Heart left ventricle (tissue), 16 donors: ENCODE data around the gene CRADD. TPM values are rescaled to one million over a fixed set of nuclear protein-coding genes. Genes with fewer than 3 reads are reported as not detected.

Source experiments
- ATAC-seq, 4 donors: fragments of 200-7000 bp; cut with Tn5 transposase; one replicate each; pipeline ENCODE4 v1.9.1; 2020 to 2022; ENCODE audit warnings: moderate library complexity in 4 of 4, mild to moderate bottlenecking in 3 of 4, moderate number of reproducible peaks in 1 of 4
- DNase-seq, 5 donors: peaks; one replicate each; pipeline ENCODE4 v3.0.0-alpha.2; 2020
- H3K27ac ChIP-seq, 12 donors: fragments of 200-600 bp; sonication (generic) in 4 of 12; one replicate each; pipeline versions ENCODE4 v1.5.0 to v1.8.0; 2016 to 2022; ENCODE audit warnings: mild to moderate bottlenecking in 2 of 12
- H3K27me3 ChIP-seq, 9 donors: fragments of 200-600 bp; sonication (generic) in 2 of 9; one replicate each; pipeline versions ENCODE4 v1.5.1 to v1.8.0; 2016 to 2022; ENCODE audit warnings: mild to moderate bottlenecking in 3 of 9
- H3K36me3 ChIP-seq, 9 donors: fragments of 200-600 bp; sonication (generic) in 2 of 9; one replicate each; pipeline versions ENCODE4 v1.5.0 to v1.8.0; 2018 to 2022; ENCODE audit warnings: mild to moderate bottlenecking in 2 of 9
- H3K4me1 ChIP-seq, 12 donors: fragments of 200-600 bp; sonication (generic) in 4 of 12; one replicate each; pipeline versions ENCODE4 v1.5.0 to v1.8.0; 2016 to 2022; ENCODE audit warnings: mild to moderate bottlenecking in 3 of 12
- H3K4me3 ChIP-seq, 12 donors: fragments of 200-600 bp; sonication (generic) in 4 of 12; one replicate each; pipeline versions ENCODE4 v1.5.0 to v1.8.0; 2017 to 2022; ENCODE audit warnings: mild to moderate bottlenecking in 9 of 12, moderate library complexity in 4 of 12
- H3K9me3 ChIP-seq, 12 donors: fragments of 200-600 bp; sonication (generic) in 4 of 12; one replicate each; pipeline versions ENCODE4 v1.5.0 to v1.8.0; 2016 to 2022; ENCODE audit warnings: mild to moderate bottlenecking in 1 of 12
- POLR2A ChIP-seq, 2 donors: fragments of 450-650 bp; IDR thresholded peaks; one replicate each; pipeline ENCODE4 v1.6.1; 2017; ENCODE audit warnings: antibody characterized with exemption in 2 of 2, mild to moderate bottlenecking in 2 of 2, moderate library complexity in 2 of 2
- WGBS, 4 donors: extraction: QIAGEN DNeasy Blood & Tissue Kit in 2 of 4; methylation state at CpG; one replicate each; pipeline versions ENCODE4 v1.1.5 to v1.1.7; 2013 to 2018; 5-methylcytosine and 5-hydroxymethylcytosine counted together
- intact Hi-C, 10 donors: fragments of 100-400 bp; cut with DNase I; formaldehyde crosslinking; loops; one replicate each; pipeline versions ENCODE4 v1.11.1 to v1.14.2; 2022
- polyA plus RNA-seq, 2 donors: library from polyadenylated mRNA; stranded (reverse); fragments of 200-250 nt; gene quantifications; one replicate each; pipeline ENCODE4 v1.2.3, GENCODE V29; 2013
- total RNA-seq, 9 donors: library from RNA; depleted of rRNA in 2 of 9; stranded (reverse); fragments of >200 nt in 2 of 9; fragmentation: NEBNext Ultra II Directional in 3 of 9; extraction: Animal tissue kit (Norgen Biotek cat#: 25700) in 3 of 9; gene quantifications; one replicate each; pipeline versions ENCODE4 v1.1.0 to v1.2.4, GENCODE V29; 2016 to 2023
- TF ChIP-seq, protein P1 (sequence below), 12 donors: fragments of 200-600 bp; sonication (generic) in 4 of 12; IDR thresholded peaks; one replicate each; pipeline versions ENCODE4 v1.5.0 to v1.8.0; 2018 to 2022; ENCODE audit warnings: antibody characterized with exemption in 12 of 12, mild to moderate bottlenecking in 5 of 12
- donor health status: ischemic (EF 13 %, LVEDD 7.1; RV severe dilation, severe dysfunction).
- donor health status: healthy with polysubstance abuse.
- donor health status: DM: no; HTN: yes; CAD: no.
- donor health status: DM: no; HTN: no; CAD: no.
- donor health status: ischemic (EF 25% LVEDD 6.9; RV normal size, moderate dysfunction).
- donor health status: ischemic (EF 25% LVEDD 5.7; RV mildly dilated, moderate dysfunction).
- donor health status: healthy.
- donor health status: DM: yes; HTN: yes; CAD: no.
- donor health status: ischemic (EF 35%, LVEDD 5.7; RV mildly dilated, moderate dysfunction).
- donor health status: nonischemic (EF 11% LVEDD 7.7; RV severe dilation, severe dysfunction).
- donor health status: DM: yes; HTN: yes; CAD: no.
- donor health status: PGD.
- donor health status: ischemic (EF 29% LVEDD 5.4; RV normal size, mild dysfunction).
- donor health status: nonischemic (EF 23%, LVEDD 6.1; RV moderate dilation, normal function).

Gene CRADD
- total and polyA plus RNA-seq, 11 donors = 11.0 to 100 (median 44.5) TPM

DNA sequence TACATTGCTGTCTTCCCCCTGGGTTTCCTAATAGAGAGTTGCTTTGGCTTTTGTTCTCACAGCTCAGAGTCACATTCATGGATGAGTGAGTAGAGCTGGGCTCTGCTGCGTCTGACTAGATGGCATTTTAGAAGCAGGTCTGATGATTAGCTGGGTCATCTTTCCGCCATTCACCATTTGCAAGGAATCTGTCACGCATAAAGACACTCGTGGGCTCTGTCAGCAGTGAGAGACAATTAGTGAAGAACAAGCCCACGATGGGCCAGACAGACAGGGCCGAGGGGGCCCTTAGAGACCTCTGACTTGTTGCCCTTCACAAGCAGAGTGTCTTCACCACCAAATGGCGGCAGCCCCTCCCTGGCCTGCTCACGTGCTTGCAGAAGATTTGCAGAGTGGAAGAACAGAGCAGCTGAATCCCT lies 175.0 kb downstream of the CRADD start:
- H3K9me3 ChIP-seq = no peaks in the 10 kb centered on the region
- peaks cover 0 to 4% (median 0%) of the 10 kb centered on the region in 9 donors for H3K36me3 ChIP-seq
- H3K4me3 ChIP-seq = no peak overlapping the region
- WGBS, 4 donors = 73 to 79% (median 78%) methylated on average over 8 of the region's 8 CpGs
- intact Hi-C loops = no loop called here
- no peaks in the 10 kb centered on the region for H3K27me3 ChIP-seq
- H3K27ac ChIP-seq = peak overlapping the region in 2 of 12 donors; percentile 27 to 46
- peaks cover 0 to 23% (median 7%) of the 10 kb centered on the region in 12 donors for H3K4me1 ChIP-seq
- DNase-seq = no peak
- TF ChIP-seq, protein P1, sequence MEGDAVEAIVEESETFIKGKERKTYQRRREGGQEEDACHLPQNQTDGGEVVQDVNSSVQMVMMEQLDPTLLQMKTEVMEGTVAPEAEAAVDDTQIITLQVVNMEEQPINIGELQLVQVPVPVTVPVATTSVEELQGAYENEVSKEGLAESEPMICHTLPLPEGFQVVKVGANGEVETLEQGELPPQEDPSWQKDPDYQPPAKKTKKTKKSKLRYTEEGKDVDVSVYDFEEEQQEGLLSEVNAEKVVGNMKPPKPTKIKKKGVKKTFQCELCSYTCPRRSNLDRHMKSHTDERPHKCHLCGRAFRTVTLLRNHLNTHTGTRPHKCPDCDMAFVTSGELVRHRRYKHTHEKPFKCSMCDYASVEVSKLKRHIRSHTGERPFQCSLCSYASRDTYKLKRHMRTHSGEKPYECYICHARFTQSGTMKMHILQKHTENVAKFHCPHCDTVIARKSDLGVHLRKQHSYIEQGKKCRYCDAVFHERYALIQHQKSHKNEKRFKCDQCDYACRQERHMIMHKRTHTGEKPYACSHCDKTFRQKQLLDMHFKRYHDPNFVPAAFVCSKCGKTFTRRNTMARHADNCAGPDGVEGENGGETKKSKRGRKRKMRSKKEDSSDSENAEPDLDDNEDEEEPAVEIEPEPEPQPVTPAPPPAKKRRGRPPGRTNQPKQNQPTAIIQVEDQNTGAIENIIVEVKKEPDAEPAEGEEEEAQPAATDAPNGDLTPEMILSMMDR (IDR thresholded peaks at IDR 0.05) = no peak
- TF ChIP-seq POLR2A (IDR thresholded peaks at IDR 0.05) = no peak
- peak in 1 of 4 donors; percentile 13 for ATAC-seq

DNA sequence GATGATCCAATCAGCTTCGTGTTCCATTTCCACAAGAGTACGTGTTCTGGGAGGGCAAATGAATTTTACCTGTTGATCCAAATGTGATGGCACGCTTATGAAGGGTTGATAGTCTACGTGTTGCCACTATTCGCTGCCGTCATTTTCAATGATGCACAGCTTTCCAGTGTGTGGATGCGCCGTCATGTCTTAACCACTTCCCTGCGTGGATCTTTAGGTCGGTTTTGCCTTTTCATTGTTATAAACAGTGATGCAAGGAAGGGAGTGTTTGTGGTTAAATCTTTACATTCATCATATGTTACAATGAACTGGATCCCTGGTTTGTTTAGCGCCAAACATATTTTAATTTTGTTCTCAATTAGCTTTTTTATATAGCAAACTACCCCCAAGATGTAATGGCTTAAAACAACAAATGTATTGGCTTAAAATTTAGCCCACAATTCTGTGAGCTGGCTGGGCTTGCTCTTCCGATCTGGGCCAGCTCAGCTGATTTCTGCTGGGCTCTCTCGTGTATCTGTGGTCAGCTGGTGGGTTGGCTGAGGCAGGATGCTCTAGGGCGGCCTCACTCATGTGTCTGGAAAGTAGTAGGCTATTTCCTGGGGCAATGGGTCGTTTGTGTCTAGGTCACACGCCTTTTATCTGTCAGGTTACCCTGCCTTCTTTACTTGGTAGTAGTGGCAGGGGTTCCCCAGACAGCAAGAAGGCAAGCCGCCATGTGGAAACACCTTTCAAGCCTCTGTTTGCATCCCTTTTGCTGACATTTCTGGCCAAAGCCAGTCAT lies 176.7 kb downstream of the CRADD start:
- Histone ChIP-seq H3K36me3 (peaks cover 0 to 4% (median 0%) of the 10 kb centered on the region in 9 donors), H3K4me1 (peaks cover 0 to 32% (median 11%) of the 10 kb centered on the region in 12 donors), H3K27me3 (no peaks in the 10 kb centered on the region), H3K27ac (no peak overlapping the region), H3K9me3 (no peaks in the 10 kb centered on the region), H3K4me3 (no peak overlapping the region)
- ATAC-seq (no peak), DNase-seq (no peak)
- intact Hi-C loops = no loop called here
- no peak for TF ChIP-seq POLR2A (IDR thresholded peaks at IDR 0.05)
- TF ChIP-seq, protein P1 (IDR thresholded peaks at IDR 0.05) = no peak
- WGBS, 4 donors = 85 to 89% (median 87%) methylated on average over 17 of the region's 17 CpGs

DNA sequence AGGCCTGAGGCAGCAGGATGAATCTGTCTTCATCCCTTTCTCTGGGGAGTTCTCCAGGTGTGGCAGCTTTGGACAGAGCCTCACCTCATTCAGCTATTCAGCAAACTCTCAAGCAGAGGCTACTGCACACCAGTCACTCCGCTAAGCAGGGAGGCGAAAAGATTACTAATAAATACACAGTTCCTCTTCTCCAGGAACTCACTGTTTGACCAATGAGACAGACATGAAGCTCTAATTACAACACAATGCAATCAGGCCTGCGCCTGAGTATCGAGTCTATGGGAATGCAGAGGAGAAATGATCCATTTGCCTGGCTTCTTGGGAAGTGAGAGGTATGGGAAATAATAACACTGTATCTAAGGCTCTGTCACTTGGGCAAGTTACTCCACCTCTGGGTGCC lies 178.1 kb downstream of the CRADD start:
- 88 to 95% (median 92%) methylated on average over 4 of the region's 4 CpGs for WGBS, 4 donors

DNA sequence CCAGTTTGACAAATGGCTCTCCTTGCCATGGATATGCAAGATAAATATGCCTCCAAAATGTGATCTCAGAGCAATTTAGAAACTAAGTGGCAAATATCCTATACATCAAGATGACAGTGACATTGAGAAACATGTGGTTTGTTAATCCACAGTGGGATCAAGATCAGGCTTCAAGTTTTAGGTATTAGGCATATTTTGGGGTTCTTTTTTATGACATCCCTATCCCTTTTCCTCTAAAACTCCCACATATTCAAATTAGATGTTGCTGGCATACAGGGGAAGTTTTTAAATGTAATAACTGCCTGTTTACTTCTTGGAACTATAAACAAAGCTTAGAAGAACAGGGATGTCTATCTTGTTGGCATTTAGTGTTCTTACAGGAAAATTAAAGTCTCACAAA lies 179.4 kb downstream of the CRADD start:
- TF ChIP-seq, protein P1 (IDR thresholded peaks at IDR 0.05) = no peak
- TF ChIP-seq POLR2A (IDR thresholded peaks at IDR 0.05) = no peak
- Histone ChIP-seq H3K9me3 (no peaks in the 10 kb centered on the region), H3K4me1 (peaks cover 0 to 29% (median 7%) of the 10 kb centered on the region in 12 donors), H3K36me3 (no peaks in the 10 kb centered on the region), H3K27ac (no peak overlapping the region), H3K27me3 (no peaks in the 10 kb centered on the region), H3K4me3 (no peak overlapping the region)
- DNase-seq (no peak), ATAC-seq (no peak)
- intact Hi-C loops = no loop called here

More for the DNA sequence above, 178.1 kb downstream of the CRADD start:
- Histone ChIP-seq H3K9me3 (no peaks in the 10 kb centered on the region), H3K4me1 (peaks cover 0 to 29% (median 10%) of the 10 kb centered on the region in 12 donors), H3K4me3 (no peak overlapping the region), H3K36me3 (peaks cover 0 to 1% (median 0%) of the 10 kb centered on the region in 9 donors), H3K27me3 (no peaks in the 10 kb centered on the region), H3K27ac (no peak overlapping the region)
- DNase-seq = no peak
- intact Hi-C loops = no loop called here
- TF ChIP-seq, protein P1 (IDR thresholded peaks at IDR 0.05) = no peak
- no peak for TF ChIP-seq POLR2A (IDR thresholded peaks at IDR 0.05)
- no peak for ATAC-seq
